Measurements from ENCODE around the gene RBPJ.

RBPJ gene

GRCh38 chr4:26441102-26441501 lies 120.3 kb downstream of the RBPJ start:
- Histone ChIP-seq H3K27me3 (replicated peaks; ENCODE audit: control insufficient read depth, insufficient read depth, low read length) (no peaks in the 10 kb centered on the region), H3K4me3 (replicated peaks; ENCODE audit: low read depth, low read length) (no peak overlapping the region), H3K36me3 (ENCODE audit: control insufficient read depth, insufficient read depth, low read length) (no peaks in the 10 kb centered on the region; the same call in none of the 2 replicates)
- no peak for DNase-seq (ENCODE audit: extremely low read depth, insufficient read length)
- no peak for TF ChIP-seq CTCF (IDR thresholded peaks at IDR 0.05; ENCODE audit: insufficient read depth, low read length, poor library complexity, severe bottlenecking)

- H3K27me3 ChIP-seq (replicated peaks; ENCODE audit: control insufficient read depth, insufficient read depth, low read length) = no peaks in the 10 kb centered on the region
- no peak overlapping the region for H3K4me3 ChIP-seq (replicated peaks; ENCODE audit: low read depth, low read length)
- no peak for TF ChIP-seq CTCF (IDR thresholded peaks at IDR 0.05; ENCODE audit: insufficient read depth, low read length, poor library complexity, severe bottlenecking)
- DNase-seq (ENCODE audit: extremely low read depth, insufficient read length) = no peak
- no peaks in the 10 kb centered on the region; the same call in none of the 2 replicates for H3K36me3 ChIP-seq (ENCODE audit: control insufficient read depth, insufficient read depth, low read length)
Measured at GRCh38 chr4:26441771-26442170, 121.0 kb downstream of the RBPJ start.

- no peak for DNase-seq (ENCODE audit: extremely low read depth, insufficient read length)
- H3K27me3 ChIP-seq (replicated peaks; ENCODE audit: control insufficient read depth, insufficient read depth, low read length) = no peaks in the 10 kb centered on the region
- no peaks in the 10 kb centered on the region for H3K36me3 ChIP-seq (ENCODE audit: control insufficient read depth, insufficient read depth, low read length)
- TF ChIP-seq CTCF (IDR thresholded peaks at IDR 0.05; ENCODE audit: insufficient read depth, low read length, poor library complexity, severe bottlenecking) = no peak
- H3K4me3 ChIP-seq (replicated peaks; ENCODE audit: low read depth, low read length) = no peak overlapping the region
Measured at GRCh38 chr4:26447378-26447777, 126.6 kb downstream of the RBPJ start.

- no peaks in the 10 kb centered on the region for H3K27me3 ChIP-seq (replicated peaks; ENCODE audit: control insufficient read depth, insufficient read depth, low read length)
- H3K36me3 ChIP-seq (ENCODE audit: control insufficient read depth, insufficient read depth, low read length) = no peaks in the 10 kb centered on the region
- TF ChIP-seq CTCF (IDR thresholded peaks at IDR 0.05; ENCODE audit: insufficient read depth, low read length, poor library complexity, severe bottlenecking) = no peak
- H3K4me3 ChIP-seq (replicated peaks; ENCODE audit: low read depth, low read length) = no peak overlapping the region
- no peak for DNase-seq (ENCODE audit: extremely low read depth, insufficient read length)
Measured at GRCh38 chr4:26450418-26450817, 129.6 kb downstream of the RBPJ start.

GRCh38 chr4:26451597-26451996 lies 130.8 kb downstream of the RBPJ start:
- Histone ChIP-seq H3K4me3 (replicated peaks; ENCODE audit: low read depth, low read length) (no peak overlapping the region), H3K36me3 (ENCODE audit: control insufficient read depth, insufficient read depth, low read length) (no peaks in the 10 kb centered on the region), H3K27me3 (replicated peaks; ENCODE audit: control insufficient read depth, insufficient read depth, low read length) (no peaks in the 10 kb centered on the region)
- no peak for DNase-seq (ENCODE audit: extremely low read depth, insufficient read length)
- no peak for TF ChIP-seq CTCF (IDR thresholded peaks at IDR 0.05; ENCODE audit: insufficient read depth, low read length, poor library complexity, severe bottlenecking)

Measured in GM06990 (cell line).